Measurements from ENCODE around the gene CCL8.

DNA sequence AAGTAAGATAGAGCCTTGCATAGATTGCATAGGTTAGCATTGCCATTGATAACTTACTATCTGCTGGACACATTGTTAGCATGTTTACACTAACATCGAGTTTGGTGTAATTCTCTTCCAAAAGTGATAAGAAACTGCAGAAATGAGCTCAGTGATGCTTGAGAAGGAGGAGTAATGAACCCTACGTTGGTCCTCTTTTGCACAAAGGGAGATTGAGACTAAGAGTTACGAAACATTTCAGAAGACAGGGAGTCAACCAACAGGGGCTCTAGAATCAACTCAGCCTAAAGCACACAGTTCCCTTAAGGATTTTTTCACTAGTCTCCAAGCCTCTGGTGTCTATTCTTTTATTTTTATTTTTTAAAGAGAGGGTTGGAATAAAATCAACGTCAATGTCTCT, 42.4 kb upstream of the CCL8 start:
- TF ChIP-seq, protein P1, sequence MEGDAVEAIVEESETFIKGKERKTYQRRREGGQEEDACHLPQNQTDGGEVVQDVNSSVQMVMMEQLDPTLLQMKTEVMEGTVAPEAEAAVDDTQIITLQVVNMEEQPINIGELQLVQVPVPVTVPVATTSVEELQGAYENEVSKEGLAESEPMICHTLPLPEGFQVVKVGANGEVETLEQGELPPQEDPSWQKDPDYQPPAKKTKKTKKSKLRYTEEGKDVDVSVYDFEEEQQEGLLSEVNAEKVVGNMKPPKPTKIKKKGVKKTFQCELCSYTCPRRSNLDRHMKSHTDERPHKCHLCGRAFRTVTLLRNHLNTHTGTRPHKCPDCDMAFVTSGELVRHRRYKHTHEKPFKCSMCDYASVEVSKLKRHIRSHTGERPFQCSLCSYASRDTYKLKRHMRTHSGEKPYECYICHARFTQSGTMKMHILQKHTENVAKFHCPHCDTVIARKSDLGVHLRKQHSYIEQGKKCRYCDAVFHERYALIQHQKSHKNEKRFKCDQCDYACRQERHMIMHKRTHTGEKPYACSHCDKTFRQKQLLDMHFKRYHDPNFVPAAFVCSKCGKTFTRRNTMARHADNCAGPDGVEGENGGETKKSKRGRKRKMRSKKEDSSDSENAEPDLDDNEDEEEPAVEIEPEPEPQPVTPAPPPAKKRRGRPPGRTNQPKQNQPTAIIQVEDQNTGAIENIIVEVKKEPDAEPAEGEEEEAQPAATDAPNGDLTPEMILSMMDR (IDR thresholded peaks at IDR 0.05; ENCODE audit: insufficient read depth, low read length, poor library complexity, severe bottlenecking) = no peak
- no peak for TF ChIP-seq EZH2phosphoT487 (conservative IDR thresholded peaks at IDR 0.05; ENCODE audit: low read length)
